SKM-1 treated with dmso at 0.1 percent for 144 hours (cell line): ENCODE measurements around the gene CPVL.

Experiments used
- DNase-seq: peaks from one replicate; lab custom pipeline; 2025; ENCODE audit not compliant: unreplicated experiment; lab: John Stamatoyannopoulos, UW

Gene CPVL

DNA sequence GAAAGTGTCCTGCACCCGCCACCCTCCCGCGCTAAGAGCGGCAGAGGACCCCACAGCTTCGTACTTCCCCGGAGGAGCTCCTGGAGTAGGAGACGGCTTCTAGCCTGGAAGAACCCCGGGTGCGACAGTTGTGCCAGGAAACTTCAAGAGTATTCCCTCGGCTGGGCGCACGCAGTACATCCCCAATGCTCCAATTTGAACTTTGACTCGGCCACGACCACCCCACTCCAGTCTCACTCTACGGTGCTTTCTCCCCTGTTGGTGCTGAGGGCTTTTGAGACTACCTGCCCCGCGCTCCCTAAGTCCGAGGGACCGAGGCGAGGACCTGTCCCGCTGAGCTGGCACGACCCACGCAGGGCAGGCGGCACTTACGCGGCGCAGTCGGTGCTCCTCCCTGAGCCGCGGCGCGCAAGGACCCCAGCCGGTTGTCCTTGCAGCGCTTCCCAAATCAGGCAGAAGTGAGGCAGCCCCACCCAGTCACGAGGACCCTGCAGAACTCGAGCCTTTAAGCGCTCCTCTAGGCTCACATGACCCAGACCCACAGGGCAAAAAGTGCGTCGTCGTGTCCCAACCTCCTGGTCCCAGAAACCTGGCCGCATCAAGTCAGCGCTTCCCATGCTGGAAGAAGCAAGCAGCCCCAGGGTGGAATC lies at the start of gene CPVL:
Gene CPVL, minus strand, starts transcription at position 481 of the 650 bp plus-strand sequence. CDS start 25,476 bp downstream, outside the sequence.
- DNase-seq = peak; percentile 79

DNA sequence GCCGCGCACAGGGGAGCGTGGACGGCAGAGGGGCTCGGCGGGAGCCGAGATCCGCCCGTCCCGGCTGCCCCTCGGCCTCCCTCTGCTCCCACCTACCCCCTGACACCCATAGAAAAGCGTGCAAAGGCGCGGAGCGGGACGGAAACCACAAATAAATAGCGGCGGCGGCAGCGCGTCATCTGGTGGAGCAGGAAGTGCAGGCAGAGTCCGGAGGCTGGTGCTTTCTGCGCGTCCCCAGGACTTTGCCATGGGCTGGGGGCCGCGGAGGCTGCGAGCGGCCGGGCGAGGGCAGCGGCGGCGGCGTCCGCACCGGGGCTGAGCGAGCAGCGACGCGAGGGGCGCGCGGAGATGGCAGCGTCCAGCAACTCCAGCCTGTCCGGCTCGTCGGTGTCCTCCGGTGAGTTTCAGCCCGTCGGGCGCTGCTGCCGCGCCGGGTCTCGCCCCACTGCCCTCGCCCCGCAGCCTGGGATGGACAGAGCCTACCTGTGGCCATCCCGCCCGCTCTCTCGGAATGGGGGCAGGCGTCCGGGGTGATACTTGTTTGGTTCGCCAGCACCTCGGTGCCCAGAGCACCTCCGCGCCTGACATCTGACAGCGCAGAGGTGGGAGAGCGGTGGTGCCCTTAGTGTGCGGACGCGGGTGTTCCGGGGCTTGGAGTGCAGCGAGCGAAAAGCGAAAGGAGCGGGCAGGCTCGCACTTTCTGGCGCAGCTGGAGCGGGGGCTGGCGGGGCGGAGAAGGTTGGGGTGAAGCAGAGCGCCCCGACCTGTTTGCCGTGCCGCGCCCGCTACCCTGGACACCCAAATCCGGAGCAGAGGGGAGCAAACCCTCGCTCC lies 48.5 kb upstream of the CPVL start, which contains the start of gene CHN2:
Gene CHN2, plus strand, starts transcription at position 182 of the 834 bp plus-strand sequence.
- no peak for DNase-seq

GRCh38 chr7:29194206-29194593 lies 47.9 kb upstream of the CPVL start:
- DNase-seq = no peak

- no peak for DNase-seq
Measured at GRCh38 chr7:29193316-29194205, 47.2 kb upstream of the CPVL start.

GRCh38 chr7:29192811-29193210 lies 46.5 kb upstream of the CPVL start:
- DNase-seq = no peak

DNA sequence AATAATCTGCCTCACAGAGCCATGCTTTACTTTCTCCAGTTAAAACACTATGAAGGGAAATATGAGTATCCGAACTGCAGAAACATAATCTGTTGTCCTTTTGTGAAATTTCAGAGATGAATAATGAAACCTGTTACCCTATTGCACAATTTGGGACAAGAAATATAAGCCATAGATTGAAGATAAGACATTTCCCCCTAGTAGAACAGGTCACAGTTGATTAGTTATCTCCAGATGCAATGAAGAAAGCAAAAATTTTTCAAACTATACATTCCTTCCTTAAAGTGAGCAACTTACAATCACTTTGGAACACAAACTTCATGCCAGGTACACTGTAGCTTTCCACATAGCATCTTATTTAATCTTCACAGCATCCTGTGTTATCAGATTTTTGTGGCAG lies 46.0 kb upstream of the CPVL start:
- DNase-seq = no peak

DNA sequence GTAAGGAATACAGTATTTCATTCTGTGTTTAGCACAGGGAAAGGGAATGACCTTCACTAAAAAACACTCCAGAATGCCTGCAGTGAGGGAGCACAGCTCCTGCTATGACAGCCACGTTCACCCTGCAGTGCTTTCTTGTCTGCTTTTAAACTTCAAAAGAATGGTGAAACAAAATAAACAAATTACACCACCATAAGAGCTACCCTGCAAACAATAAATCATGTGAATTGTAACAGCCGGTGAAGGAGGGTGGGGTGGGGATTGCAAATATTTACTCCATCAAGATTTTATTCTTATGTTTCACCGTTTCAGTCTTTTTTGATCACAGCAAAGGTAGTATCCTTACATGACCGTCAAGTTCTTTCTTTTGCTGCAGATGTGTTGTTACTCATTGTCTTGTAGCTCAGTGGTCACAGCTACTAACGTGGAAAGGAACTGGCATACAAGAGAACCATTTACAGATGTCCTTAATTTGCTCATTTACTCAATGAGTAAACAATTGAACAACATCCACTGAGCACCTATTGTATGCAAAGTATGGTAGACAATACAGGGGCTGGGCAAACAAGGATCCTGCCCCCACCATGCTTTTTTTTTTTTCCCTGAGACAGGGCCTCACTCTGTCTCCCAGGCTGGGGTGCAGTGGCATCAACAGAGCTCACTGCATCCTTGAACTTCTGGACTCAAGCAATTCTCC lies 44.2 kb upstream of the CPVL start:
- no peak for DNase-seq

GRCh38 chr7:29189743-29190201 lies 43.4 kb upstream of the CPVL start:
- peak; percentile 16 for DNase-seq

- DNase-seq = no peak
Measured at GRCh38 chr7:29185613-29186012, 39.3 kb upstream of the CPVL start.

DNA sequence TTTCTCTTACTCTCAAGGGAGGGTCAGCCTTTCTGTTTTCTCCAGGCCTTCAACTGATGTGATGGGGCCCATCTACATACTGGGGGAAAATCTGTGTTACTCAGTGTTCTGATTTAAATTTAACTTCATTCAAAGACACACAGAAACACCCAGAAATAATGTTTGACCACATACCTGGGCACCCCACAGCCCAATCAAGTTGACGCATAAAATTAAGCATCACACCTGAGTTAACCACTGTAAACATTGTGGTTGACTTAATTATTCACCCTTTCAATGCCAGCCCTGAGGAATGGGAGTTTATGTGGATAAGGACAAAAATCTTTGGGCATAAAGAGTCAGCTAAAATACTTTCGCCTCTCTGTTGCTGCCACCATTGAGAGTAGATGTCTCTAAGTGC lies 38.3 kb upstream of the CPVL start:
- DNase-seq = no peak

- DNase-seq = no peak
Measured at GRCh38 chr7:29179115-29179514, 32.8 kb upstream of the CPVL start.

- DNase-seq = no peak
Measured at GRCh38 chr7:29177963-29178600, 31.7 kb upstream of the CPVL start.

DNA sequence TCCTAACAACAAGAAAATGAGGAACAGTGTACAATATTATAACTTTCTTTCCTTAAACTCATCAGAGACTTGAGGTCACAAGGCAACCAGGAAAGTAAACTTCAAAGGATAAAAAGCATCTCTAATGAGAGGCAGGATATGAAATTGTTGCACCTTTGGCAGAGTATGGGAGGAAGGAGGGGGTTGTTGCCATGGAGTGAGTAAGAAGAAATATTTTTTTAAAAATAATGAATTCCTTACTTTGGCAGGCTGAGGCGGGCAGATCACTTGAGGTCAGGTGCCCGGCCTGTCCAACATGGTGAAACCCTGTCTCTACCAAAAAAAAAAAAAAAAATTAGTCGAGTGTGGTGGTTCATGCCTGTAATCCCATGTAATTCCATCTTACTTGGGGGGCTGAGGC lies 27.1 kb upstream of the CPVL start:
- no peak for DNase-seq

DNA sequence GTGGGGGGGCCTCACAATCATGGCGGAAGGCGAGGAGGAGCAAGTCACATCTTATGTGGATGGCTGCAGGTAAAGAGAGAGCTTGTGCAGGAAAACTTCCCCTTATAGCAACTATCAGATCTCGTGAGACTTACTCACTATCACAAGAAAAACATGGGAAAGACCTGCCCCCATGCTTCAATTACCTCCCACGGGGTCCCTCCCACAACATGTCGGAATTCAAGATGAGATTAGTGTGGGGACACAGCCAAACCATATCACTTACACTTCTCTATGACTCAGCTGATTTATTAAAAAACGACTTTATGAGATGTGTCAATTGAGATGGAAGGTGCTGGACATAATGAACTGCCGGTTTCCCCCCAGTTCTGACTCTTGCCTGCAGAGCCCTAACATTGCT lies 24.4 kb upstream of the CPVL start:
- no peak for DNase-seq

- no peak for DNase-seq
Measured at GRCh38 chr7:29167721-29168120, 21.4 kb upstream of the CPVL start.

- DNase-seq = no peak
Measured at GRCh38 chr7:29163854-29164253, 17.5 kb upstream of the CPVL start.

- no peak for DNase-seq
Measured at GRCh38 chr7:29162577-29162976, 16.2 kb upstream of the CPVL start.

DNA sequence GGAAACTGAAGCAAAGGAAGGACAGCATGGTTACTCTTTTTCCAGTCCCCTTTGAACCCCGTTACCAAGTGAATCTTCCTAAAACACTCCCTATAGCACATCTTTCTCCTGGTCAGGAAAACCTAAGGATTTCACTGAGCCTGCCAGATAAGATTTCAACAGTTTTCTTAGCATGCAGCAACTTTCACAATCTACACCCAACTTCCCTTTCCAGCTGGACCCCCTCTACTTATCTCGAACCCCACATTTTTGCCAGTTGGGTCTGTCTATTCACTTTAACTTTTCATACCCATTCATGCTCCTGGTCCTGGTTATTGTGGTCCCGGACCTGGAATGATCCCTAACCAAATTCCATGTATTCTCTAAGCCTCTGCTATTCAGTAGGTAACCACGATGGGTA lies 14.9 kb upstream of the CPVL start:
- no peak for DNase-seq

GRCh38 chr7:29160080-29160479 lies 13.7 kb upstream of the CPVL start:
- no peak for DNase-seq

GRCh38 chr7:29158795-29159423 lies 12.6 kb upstream of the CPVL start:
- DNase-seq = no peak
